Measurements from ENCODE around the gene APEH.

The APEH gene

DNA sequence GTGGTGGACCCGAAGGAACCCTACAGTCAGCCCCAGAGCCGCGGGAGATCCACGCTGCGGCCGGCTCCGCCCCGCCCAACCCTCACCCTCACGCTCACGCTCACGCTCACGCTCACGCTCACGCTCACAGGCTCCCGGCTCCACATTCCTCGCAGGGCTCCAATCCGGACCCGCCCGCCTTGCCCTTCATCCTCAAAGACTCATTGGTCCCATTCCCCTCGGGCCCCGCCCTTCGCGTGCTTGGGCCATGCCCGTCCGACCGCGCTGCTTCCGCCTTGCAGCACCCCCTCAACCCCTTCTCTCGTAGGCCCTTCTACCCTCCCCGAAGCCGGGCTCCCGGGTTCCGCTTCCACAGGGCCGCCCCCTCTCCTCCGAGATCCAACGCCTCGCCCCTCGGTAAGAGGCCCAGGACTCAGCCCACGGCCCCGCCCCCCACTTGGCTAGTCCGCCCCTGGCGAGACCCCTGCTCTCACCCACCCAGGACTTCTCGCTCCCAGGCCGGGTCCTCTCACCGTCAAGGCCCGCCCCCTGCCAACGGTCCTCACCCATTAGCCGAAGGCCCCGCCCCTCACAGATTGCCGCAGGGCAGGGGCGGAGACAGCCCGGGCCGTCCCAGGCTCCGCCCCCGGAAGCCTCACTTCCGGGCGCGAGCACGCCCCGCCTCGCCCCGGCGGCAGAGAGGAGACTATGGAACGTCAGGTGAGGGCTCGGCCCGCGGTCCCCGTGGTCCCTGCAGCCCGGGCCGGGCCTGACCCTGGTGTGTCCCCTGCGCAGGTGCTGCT lies at the start of gene APEH:
TSS of gene APEH (plus strand) at position 637 of the 782 bp plus-strand sequence. CDS start at position 688, 51 bp downstream.
- DNase-seq, result no peak

DNA sequence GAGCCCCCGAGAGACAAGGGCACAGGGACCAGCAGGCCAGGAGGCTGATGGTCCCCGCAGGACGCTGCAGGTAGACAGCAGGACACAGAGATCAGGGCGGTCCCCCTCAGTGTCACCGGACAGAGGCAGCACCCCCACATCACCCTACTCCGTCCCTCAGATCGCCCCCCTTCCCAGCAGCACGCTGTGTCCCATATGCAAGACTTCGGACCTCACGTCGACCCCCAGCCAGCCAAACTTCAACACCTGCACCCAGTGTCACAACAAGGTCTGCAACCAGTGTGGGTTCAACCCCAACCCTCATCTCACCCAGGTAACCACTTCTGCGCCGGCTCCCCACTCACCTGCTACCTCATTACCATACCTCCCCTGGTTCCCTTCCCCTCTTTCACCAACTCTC lies 49.1 kb upstream of the APEH start:
- DNase-seq, result no peak

DNA sequence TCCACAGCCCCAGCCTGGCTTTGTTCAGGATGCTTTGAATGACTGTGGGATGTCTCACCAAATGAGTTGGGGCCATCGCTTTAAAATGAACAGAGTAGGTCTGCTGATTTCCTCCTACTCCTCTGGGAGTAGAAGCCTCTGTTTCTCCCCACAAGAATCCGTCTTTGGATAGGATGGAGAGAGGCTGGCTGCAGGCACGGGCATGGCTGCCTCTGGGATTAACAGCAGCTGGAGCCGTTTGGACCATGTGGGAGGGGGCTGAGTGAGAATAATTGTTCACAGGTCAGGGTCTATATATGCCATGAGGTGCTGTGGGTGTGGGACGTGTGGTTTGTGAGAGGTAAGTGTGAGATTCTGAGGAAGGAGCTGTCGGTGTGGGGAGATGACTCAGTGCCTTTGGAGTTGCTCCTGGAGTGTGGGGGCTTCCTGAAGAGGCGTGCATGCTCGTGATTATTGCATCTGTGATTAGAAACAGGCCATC lies 48.0 kb upstream of the APEH start:
- no peak for DNase-seq

DNA sequence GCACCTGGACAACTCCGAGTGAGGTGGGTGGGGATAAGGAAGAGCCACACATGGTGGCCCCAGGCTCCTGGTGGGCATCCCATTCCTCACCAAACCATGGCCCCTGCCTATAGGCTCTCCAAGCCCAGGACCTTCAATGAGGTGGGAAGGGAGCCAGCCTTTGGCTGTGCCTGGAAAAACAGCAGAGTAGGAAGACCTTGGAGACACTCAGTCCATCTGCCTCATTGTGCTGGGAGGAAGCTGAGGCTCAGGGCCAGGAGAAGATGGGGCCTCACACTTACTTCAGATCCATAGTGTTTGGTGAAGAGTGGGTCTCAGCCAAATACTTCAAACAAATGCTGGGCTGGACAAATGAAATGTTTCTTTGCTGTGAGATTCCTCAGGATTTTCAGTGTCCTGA lies 47.4 kb upstream of the APEH start:
- no peak for DNase-seq

DNA sequence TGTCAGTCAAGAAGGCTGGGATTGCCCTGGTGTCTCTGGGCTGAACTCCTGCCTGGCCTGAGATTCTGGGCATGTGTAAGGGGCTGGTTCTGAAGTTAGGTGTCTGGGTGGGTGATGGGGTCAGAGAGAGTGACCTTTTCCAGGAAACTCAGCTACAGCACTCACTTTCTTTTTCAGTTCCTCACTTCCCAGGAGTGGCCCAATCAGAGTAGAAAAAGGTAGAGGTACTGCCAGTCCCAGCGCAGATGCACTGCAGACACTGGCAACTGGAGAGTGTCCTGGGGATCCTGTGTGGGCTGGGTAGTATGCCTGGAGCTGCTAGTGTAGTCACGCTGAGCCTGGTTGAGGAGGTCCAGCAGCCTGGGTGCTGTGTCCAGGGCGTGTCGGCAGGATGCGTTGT lies 46.5 kb upstream of the APEH start:
- DNase-seq, result no peak

DNA sequence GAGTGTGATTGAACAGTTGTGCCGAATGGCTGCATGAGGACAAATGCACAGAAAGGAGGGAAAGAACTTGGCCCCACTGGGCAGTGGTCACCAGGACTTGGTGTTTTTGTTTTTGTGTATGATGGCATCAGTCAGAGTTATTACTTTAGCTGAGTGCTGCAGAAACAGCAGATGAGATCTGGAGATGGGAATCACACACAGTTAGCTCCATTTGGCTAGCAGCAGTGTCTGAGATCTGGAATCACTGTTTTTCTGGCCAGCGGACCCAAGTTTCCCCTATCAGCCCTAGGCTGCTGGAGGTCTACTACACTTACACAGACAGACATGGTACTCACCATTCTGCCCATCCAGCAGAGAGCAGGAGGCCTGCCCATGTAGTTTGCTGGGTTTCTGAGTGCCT lies 45.9 kb upstream of the APEH start:
- no peak for DNase-seq

DNA sequence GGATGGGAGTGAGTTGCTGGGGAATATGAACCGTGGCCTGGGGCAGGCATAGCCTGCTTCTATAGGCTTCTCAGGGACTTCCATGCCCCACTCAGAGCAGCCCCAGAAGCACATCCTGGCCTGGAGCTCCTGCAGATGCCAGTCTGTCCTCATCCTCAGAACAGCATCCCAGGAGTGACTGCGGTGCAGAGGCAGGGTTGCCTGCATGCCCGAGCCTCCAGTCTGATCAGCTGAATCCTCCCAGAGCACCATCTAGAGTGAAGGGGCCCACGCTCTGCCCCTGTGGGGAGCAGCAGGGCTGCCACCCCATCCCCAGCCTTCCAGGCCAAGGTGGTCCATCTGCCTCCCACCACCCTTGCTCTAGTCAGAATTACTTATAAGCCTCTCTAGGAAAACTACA lies 44.7 kb upstream of the APEH start:
- no peak for DNase-seq

DNA sequence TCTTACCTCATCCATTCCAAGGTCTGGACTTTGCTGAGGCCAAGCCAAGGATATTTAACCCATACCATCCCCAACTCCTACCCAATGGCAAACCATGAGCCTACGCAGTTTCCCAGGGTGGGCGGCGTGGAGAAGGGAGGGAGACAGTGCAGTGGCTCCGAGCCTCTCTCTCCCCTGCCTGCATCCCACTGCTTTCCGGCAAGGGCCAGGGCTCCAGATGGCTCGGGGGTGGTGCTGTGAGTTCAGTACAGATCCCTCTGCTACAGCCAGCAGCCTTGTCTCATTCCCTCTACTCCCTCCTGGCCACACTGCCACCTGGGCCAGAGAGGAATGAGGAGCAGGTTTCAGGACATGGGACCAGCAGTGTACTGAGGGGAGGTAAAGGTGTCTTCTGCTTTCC lies 44.3 kb upstream of the APEH start:
- DNase-seq, result no peak

DNA sequence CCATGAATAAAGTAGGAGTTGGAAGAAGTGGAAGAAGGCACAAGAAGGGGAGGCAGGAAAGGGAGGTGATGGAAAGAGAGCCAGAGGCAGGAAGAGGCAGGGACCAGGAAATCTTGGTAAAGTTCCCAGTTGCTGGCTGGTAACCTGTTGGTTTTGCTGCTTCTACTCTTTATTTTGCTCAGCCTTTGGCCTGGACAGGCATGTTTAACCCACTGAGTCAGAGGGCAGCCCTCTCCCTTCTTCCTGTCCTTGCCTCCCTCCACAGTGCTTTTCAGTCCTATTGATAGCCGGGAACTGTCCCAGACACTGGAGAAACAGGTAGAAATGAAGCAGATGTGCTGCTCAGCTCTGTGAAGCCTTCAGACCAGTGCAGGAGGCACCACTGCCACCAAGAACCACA lies 43.4 kb upstream of the APEH start:
- DNase-seq, result no peak

DNA sequence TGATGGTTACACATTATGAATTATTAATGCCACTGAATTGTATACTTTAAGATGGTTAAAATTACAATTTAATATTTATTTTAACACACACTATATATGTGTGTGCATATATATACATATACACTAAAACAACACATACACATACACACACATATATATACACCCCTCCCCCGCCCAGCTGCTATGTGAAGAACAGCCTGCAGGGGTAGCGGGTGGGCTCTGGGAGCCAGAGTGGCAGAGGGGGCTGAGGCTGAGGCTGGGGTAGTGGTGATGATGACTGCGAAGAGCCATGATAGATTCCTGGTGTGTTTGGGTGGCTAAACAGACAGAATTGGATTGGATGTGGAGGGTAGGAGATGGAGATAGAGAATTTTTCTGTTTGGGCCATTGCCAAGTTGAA lies 39.4 kb upstream of the APEH start:
- DNase-seq, result no peak

DNA sequence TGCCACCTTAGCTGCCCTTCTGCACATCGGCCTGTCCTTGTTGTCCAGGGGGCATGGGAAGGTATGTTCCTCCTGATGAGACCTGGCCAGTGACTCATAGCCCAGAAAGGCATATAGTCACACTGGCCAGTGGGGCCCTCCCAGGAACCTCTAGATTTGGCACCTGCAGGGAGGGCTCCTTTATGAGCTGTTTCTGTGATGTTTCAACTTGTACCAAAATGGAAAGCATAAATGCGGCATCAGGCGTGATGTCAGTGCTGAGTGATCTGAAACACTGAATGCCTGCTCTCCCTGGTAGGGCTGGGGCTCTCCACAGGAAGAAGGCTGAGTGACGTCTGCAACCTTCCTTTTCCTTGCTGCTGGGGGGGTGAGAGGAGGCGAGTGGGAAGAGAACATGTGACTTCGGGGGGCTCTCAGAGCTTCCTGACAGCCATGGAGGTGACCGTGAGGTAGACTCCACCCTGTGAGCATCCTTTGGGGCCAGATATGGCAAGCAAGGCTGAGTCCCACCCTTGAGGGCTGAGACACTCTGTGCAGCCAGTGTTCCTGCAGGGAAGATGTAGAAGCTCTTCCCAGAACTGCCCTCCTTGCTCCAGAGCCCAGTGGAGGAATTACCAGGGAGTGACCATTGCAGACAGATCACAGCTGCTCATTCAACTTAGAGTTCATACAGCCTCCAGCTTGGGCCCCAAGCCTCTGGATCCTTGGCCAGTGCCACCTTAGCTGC lies 37.1 kb upstream of the APEH start:
- DNase-seq, result no peak

DNA sequence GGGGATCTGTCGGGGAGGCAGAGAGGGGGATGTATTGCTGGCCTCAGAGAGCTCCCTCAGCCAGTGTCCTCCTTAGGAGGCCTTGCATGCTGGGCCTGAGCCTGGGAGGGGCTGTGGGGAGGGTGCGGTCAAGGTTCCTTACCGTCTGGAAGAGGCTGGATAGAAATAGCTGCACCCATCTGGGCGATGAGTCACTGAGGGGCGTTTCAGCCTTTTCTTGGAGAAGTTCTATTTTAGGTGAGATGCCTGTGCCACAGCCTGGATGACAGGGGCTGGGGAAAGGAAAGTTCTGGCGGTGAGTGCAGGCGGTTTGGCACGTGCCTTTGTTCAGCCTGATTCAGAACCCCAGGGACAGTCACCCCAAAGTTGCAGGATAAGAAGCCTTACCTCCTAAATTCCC lies 35.7 kb upstream of the APEH start:
- no peak for DNase-seq

DNA sequence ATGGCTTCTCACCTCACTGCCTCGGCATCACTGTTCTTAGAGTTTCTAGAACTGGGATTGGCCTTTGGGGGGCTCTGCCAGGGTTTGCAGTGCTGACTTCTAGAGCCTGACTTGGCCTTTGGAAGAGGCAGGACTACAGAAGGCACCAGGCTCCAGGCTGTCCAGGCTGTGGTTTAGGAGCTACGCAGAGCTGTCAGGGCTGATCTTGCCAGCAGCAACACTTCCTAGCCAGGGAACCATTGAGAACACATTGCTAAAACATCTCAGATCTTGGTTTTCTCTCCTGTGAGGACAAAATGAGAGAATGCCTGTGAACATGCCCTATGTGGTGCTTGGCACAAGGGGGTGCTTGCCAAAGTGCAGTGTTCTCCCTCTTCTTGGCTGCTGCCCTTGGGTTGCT lies 34.6 kb upstream of the APEH start:
- no peak for DNase-seq

DNA sequence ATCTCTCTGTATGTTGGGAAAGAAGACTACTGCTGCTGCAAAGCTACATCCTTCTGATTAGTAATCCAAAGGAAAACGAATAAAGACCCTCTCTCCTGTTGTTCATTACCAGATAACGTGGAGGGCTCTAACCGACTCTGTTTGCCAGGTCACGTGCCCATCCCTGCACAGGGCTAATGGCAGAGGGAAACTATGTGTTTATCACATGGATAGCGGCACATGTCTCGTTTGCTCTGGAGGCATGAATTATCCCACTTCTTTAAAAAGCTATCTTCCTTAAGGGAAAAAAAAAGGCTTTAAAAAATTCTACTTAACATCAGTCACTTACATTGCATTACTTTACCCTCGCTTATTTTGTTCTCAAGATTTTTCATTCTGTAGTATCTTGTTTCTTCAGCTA lies 32.9 kb upstream of the APEH start:
- DNase-seq, result no peak

DNA sequence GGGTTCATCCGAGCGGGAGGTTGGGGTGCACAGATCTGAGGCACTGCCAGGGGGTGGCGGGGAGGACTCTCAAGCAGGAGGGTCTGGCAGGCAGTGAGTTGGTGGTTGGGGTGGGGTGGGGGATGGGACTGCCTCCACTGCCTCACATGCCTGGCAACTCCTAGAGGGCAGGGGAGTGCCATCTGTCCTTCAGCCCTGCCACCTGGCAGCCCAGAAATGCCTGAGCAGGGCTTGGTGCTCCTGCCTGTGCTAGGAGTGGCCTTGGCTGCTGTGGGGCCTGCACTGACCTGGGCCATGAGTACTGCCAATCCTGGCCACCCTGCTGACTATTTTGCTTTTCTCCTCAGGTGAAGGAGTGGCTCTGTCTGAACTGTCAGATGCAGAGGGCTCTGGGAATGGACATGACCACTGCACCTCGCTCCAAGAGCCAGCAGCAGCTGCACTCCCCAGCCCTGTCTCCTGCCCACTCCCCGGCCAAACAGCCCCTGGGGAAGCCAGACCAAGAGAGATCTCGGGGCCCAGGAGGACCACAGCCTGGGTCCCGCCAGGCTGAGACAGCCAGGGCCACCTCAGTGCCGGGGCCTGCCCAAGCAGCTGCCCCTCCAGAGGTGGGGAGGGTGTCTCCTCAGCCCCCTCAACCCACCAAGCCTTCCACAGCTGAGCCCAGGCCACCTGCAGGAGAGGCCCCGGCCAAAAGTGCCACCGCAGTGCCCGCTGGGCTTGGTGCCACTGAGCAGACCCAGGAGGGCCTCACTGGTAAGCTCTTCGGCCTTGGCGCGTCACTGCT lies 32.0 kb upstream of the APEH start:
- DNase-seq, result no peak

DNA sequence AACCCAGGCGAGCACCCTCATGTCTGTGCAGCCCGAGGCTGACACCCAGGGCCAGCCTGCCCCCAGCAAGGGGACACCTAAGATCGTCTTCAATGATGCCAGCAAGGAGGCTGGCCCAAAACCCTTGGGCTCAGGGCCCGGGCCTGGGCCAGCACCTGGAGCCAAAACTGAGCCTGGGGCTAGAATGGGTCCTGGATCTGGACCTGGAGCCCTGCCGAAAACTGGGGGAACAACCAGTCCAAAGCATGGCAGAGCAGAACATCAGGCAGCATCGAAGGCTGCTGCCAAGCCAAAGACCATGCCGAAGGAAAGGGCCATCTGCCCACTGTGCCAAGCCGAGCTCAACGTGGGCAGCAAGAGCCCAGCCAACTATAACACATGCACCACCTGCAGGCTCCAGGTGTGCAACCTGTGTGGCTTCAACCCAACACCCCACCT lies 31.4 kb upstream of the APEH start:
- DNase-seq, result no peak

DNA sequence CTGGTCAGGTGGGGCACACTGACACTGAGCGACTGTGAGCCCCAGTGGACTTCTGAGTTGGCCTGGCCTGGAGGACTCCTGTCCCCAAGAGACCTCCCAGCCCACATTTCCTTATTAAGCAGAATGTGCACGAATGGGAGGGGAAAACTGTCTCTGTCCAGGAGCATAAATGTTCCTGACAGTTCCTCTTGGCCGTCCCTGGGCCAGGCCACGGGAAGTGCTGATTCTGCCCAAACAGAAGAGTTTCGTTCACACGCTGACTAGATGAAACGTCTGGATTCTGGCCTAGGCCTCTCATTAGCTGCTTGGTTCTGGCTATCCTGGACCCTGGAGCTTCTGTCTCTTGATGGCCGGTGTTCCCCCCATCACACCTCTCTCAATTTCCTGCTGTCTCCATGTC lies 29.5 kb upstream of the APEH start:
- DNase-seq, result no peak

DNA sequence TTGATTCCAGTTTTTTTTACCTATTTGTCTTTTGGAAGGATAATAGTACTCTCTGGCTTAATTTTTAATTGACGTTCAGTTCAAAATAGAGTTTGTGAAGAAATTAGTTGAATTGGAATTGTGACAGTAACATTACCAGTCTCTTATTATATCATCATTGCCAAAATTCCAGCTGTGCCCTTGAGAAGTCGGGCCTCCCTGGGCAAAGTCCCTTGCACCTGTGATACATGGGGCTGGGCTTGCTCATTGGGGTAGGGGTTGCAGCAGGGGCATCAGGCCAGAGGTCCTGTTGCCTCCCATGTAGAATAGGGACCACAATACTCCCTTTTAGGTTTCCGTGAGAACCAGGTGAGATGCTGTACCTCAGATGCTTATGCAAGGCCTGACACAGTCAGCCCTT lies 27.9 kb upstream of the APEH start:
- no peak for DNase-seq

DNA sequence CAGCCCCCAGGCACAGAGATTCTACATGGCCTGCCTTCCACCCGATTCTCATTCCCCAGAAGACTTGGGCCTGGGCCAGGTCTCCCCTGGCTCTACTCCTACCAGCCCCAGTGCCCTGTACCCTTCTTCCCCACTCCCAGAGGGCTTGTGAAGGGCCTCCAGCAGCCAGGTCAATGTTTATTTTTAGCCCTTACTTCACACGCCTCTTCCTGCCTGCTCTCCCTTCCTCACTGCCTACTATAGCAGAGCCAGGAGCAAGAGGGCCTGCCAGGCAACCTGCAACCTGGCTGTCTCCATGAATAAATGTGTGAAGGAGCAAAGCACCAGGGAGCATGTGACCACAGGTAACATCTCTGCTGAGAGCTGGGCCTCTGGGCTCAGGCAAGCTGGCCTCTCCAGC lies 26.4 kb upstream of the APEH start:
- peak; percentile 14 for DNase-seq

DNA sequence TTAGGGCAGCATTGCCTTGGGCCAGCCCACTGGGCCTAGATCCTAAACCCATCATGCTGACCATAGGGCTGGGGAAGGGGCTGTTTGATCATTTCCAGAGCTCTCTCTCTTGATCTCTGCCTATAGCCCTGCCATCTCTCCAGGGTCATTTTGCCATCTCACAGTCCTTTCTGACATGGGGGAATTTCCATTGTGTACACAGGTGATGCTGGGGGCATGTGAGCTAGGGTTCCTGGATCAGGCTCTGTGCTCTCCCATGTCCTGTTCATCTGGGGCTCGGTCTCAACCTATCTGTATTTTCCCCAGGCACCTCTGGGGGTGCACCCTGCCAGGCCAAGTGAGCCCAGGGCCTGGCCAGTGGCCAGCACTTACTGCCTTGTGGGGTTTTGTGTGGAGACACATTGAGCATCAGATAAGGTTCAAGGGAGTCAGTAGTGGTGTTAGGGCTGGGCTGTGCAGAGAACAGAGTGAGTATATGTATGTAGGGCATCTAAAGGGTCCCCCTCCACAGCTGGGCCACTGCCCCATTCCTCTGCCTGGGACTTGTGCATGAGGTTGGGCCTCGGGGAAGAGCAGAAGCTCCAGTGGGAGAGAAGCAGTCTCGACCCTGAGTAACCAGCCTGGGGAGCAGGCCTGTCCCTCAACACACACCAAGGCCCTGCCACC lies 25.7 kb upstream of the APEH start:
- DNase-seq, result no peak

DNA sequence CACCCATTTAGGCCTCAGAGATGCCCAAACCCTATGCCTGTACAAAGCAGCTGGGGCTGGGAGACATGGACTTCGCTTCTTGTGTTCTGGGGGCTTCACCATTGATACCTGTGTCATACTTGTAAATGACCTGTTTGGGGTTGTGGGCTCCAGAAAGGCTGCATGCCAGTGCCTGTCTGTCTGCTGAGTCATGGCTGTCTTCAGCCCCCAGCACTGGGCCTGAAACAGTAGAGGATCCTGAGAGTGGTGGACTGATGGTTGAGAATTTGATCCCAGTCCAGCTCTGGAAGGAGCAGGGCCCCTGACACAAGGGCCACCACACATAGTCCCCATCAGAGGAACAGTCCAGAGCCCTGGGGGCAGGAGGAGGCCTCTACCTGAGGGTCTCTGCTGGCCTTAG lies 24.6 kb upstream of the APEH start:
- DNase-seq, result no peak

DNA sequence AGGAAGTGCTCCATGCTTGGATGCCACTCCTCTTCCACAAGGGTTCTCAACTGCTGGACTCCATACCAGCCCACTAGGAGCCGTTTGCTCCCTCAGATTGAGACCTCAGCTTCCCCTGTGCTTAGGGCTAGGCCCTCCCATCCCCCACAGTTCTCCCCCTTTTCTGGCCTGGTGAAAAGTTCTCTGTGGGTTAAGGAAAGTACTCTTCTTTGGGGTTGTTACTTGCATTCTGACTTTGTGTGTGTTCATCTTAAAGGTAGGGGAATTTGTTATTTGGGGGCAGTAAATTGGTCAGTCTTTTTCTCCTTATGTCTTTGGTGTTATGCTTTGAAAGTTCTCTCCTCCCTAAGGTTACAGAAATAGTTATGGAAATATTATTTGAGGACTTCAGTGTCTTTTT lies 24.0 kb upstream of the APEH start:
- DNase-seq, result no peak

DNA sequence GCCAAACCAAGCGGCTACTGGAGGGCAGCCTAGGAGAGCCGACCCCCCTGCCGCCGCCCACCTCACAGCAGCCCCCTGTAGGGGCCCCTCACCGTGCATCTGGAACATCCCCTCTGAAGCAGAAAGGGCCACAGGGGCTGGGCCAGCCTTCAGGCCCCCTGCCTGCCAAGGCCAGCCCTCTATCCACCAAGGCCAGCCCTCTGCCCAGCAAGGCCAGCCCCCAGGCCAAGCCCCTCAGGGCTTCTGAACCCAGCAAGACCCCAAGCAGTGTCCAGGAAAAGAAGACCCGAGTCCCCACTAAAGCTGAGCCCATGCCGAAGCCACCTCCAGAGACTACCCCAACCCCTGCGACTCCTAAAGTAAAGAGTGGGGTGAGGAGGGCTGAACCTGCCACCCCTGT lies 23.5 kb upstream of the APEH start:
- no peak for DNase-seq
